Ammon's horn (tissue), 1 donor: ENCODE results near the gene ENDOD1.

ENCODE experiments used
- DNase-seq: peaks from one replicate; pipeline ENCODE4 v3.0.0-alpha.2; 2016; ENCODE audit warnings: low spot score

ENDOD1 gene

DNA sequence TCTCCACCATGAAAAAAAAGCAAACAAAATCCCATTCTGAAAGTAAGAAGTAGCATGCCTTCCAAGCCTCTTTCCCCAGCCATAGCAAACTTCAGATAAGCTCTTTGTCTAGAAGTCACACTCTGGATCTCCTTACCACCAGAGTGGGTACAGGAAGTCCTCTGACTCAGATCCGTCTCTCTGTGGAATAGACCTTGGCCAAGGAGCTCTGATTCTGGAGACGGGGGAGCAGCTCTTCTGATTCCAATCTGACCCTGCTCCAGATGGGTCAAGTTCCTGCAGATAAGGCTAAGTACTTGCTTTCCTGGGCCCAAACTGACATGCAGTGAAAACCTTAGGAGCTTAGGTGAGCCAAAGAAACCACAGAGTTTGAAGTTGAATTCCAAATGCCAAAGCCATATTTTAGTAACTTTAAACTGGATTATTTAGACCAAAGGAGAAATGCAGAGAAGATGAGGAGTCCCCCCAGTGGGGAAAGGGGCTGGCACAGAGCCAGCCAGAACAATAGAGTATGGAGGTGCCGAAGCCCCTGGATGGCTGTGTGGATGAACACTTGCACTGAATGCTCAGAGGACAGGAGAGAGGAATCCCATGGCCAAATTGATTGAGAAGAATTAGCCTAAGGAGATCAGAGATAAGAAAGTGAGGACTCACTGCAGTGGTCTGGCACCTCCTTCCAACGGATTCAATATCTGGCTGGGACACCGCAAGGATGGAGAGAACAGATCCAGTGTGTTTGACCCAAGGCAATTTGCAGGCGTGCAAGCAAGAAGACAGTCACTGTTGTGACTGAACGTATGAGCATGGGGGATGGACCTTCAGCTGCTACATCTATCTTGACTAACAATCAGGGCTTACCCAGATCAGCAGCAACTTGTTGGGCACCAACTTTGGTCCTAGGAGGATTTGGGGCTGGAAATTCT lies 54.9 kb downstream of the ENDOD1 start:
- no peak for DNase-seq

DNA sequence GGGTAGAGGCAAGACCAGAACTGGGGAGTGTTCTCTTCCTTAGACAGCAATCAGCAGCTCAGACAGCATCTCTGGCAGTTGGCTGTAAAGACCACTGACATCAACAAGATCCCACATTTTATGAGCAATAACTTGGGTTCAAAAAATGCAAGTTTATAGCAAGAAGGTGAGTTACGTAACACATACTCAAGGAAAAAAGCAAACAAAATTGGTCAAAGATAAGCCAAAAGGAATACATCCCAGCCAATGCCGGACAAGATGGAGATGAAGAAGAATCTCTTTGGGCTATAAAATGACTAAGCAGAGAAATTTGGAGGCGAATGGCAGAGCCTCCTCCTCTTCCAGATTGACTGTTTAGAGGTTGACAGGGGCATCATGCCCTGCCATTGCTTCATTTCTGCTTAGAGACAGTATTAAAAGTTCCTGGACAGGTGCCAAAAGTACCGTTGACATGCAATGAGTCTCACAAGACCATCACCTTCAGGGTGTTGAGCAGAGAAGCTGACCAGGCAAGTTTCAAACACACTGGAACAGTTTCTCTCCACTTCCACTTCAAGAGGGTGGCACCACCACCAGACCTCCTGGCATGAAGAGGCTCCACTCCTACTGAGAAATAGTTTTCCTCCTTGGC lies 55.9 kb downstream of the ENDOD1 start:
- no peak for DNase-seq

DNA sequence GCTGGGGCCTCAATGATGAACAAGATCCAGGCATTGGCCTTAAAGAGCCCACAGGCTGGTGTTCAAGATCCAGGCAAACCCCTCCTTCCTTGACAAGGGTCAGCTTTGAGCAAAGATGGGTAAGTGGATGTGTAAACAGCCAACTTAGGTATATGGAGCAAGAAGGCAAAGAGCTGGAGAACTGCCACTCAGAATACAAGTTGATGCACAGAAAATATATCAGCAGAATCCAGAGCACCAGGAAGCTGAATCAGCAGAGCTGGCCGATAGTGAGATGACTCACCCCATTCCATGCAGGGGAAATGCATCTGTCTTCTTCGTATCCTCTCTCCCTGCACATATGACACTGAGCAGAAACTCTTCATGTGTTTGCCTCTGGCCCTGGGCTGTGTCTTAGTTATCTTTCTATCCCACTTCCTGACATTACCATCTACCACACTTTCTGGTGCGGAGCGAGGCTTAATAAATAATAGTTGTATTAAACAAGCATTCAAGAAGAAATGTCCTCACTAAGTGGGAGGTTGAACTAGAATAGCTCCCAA lies 57.8 kb downstream of the ENDOD1 start:
- peak; percentile 72 for DNase-seq

DNA sequence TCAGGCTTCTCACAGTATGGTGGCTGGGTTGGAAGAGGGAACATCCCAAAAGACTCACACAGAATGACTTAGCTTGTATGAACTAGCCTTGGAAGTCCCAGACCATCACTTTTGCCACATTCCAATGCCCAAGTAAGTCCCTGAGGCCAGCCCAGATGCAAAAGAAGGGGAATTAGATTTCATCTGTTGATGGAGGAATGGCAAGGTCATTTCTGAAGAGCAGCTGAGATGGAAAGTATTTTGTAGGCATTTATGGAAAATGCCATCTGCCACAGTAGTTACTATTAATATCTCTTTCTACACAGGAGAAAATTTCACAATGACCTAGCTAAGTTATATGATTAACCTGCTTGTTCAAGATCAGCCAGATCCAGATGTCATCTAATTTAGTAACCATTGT lies 58.8 kb downstream of the ENDOD1 start:
- DNase-seq = no peak

DNA sequence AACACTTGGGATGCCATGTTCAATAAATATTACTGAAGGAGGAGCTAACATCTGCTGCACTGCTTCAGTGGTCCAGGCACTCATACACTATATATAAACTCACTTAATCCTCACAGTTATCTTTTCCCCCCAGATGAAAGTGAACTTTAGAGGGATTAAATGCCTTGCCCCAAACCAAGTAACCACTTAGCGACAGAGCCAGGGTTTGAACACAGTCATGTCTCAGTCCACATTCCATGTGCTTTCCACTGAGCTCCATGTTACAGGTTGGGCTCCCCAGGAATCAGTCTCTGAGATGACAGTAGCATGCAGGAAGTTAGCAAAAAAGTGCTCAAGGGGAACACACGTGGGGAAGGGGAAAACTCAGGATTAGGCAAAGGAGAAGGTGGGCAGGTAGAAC lies 59.3 kb downstream of the ENDOD1 start:
- DNase-seq = no peak

GRCh38 chr11:95149651-95150364 lies 60.2 kb downstream of the ENDOD1 start:
- peak; percentile 90 for DNase-seq

DNA sequence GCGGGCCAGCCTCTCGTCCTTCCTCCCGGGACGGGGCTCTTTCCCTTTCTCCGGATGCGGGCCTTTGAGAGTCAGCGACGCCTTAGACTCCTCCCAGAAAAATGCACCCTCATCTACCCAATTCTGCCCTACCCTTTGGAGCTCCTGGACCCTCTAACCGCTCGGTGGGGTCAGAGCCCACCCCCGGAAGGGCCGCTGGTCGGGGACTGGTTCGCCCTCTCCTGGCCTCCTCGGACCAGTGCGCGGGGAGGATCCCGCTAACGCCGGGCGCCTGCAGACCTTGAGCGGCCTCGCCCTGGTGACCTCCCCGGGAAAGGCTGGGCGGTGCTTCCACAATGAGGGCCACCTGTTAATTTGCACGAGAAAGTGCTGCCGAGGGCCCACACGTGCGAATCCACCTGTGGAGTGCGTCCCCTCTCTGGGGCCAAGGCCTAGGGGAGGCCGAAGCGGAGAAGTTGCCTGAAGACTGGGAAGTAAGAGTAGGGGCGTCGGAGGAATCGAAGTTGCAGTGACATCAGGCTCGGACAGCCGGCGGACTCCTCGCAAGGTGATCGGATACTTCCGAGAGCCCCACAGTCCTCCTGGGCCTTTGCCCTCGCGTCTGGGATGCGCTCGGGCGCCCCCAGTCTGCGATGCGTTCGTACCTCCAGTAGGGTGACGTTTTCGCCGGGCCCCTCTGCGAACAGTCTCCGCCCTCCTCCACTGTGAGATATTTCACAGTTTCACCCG lies 61.5 kb downstream of the ENDOD1 start:
- peak; percentile 96 for DNase-seq

DNA sequence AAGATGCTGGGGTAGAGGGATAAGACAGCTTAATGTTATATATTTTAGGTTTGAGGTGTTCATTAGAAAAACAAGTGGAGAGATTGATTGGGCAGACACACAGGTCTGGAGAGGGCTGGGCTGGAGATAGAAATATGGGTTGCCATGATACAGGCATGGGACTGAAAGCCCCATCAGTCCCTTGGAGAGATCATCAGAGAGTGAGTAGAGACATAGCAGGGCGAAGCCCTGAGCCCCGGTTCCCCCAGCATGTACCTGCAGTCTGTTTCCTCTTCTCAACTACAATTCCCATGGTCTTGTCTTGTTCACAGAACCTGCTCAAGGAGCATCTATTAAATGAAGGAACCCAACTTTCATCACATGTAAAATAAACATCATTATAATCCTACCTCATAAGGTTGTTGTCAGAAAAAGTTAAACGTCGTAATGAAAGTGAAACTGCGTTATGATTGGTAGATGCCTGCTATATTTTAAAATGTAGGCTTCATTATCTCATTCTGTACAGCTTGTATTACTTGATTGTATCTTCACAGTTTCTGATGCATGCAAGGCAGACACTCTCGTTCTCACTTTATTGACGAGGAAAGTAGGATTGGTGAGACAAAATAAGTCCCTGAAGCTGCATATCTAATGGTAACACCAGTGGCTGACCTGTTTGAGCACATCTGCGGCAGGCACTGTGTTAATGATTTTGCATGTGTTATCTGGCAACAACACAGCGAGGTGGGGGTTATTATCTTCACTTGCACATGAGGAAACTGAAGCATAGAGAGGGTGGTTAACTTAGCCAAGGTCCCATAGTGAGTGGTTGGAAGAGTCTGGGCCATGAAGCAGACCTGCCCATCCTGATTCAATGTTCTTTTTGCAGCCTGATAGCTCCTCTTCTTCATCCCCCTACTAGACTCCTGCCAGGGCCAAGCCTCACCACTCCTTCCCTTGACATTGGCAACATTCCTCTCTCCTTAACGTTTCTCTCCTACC lies 63.5 kb downstream of the ENDOD1 start:
- no peak for DNase-seq

GRCh38 chr11:95153857-95154246 lies 64.2 kb downstream of the ENDOD1 start:
- no peak for DNase-seq

- no peak for DNase-seq
These were observed 64.9 kb downstream of the ENDOD1 start for GRCh38 chr11:95154514-95154913.

GRCh38 chr11:95155385-95155784 lies 65.7 kb downstream of the ENDOD1 start:
- DNase-seq = no peak

- DNase-seq = no peak
These were observed 66.6 kb downstream of the ENDOD1 start for GRCh38 chr11:95156133-95156721.

DNA sequence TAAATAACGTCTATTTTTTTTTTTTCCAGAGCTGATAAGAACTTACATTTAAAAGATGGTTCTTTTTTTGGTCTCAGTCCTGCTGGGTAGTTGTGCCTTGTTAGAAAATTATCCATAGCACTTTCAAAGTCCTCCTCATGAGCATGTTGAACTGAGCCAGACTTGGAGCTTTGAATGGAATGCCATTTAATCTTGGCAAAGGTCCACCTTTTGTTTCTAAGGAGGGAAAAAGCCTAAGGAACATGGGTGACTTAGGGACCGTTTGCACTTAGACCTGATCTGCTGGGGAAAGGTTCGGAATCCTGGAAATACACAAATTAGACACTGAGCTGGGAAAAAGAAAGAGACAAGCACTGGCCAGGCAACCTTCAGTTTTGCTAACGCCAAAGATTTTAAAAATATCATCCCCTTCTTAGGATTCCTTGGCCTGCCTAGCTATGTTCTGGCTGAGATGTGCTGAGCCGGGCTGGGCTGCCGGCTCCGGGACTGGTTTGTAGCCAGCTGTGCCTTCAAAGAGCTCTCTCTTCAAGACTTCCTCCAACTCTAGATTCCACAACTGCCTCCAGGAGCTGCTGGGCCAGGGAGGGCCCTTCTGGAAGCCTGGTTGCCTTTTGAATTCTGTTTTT lies 67.4 kb downstream of the ENDOD1 start:
- DNase-seq = no peak

DNA sequence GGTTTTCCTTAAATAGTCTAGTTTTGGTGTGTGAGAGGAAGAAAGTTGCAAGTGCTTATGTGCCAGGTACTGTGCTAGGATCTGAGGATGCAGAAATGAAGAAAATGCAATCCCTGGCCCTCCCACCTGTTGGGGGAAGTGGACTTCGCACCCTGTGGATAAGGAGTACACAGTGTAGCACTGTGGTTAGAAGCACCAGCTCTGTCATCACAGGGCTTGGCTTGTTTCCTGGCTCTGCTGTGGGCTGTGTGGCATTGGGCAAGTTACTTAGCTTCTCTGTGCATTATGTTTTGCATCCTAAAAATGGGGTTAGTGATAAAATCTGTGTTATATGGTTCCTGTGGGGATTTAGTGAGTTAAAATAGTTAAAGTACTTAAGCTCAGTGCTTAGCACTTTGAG lies 68.2 kb downstream of the ENDOD1 start:
- no peak for DNase-seq

- DNase-seq = no peak
These were observed 71.6 kb downstream of the ENDOD1 start for GRCh38 chr11:95161248-95161647.

DNA sequence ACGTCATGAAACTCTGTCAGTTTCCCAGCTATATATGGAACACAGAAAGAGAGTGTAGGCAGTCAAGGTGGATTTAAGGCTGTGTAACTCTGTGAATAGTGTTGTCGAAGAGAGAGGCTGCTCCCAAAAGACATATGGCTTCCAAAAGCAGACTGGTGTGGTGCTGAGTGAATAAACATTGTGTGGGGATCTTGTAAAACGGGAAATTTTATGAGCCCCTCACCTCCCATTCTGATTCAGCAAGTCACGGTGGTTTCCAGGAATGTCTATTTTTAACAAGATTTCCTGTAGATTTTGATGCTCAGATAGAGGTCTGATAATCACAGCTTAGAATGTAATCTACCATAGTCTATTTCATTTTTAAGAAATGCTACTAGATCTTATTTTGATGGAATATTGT lies 73.5 kb downstream of the ENDOD1 start:
- DNase-seq = no peak

- no peak for DNase-seq
These were observed 76.0 kb downstream of the ENDOD1 start for GRCh38 chr11:95165638-95166037.

GRCh38 chr11:95166781-95167180 lies 77.1 kb downstream of the ENDOD1 start:
- no peak for DNase-seq

- DNase-seq = no peak
These were observed 80.6 kb downstream of the ENDOD1 start for GRCh38 chr11:95170294-95170693.
